Endodermal cell (in vitro differentiated cells): ENCODE results near the gene CAVIN4. TPM values are rescaled to one million over a fixed set of nuclear protein-coding genes. Genes with fewer than 3 reads are reported as not detected.
A peak's percentile ranks its signal among the peaks of the same experiment; 100 is the strongest.

Experiments
- DNase-seq: peaks from one replicate; pipeline ENCODE4 v3.0.0-alpha.2; 2017
- H3K27ac ChIP-seq: 2 replicates; pipeline ENCODE4 v1.5.1; 2013; ENCODE audit warnings: mild to moderate bottlenecking, low read depth, low read length, moderate library complexity
- H3K27me3 ChIP-seq: 2 replicates; pipeline ENCODE4 v1.6.1; 2013; ENCODE audit warnings: mild to moderate bottlenecking, low read length, moderate library complexity; ENCODE audit not compliant: insufficient read depth, control insufficient read depth, poor library complexity, severe bottlenecking
- H3K36me3 ChIP-seq: 2 replicates; pipeline ENCODE4 v1.7.0; 2013; ENCODE audit warnings: mild to moderate bottlenecking, low read length, moderate library complexity; ENCODE audit not compliant: control insufficient read depth, insufficient read depth
- H3K4me1 ChIP-seq: one replicate; pipeline ENCODE4 v1.7.0; 2013; ENCODE audit warnings: low read length; ENCODE audit not compliant: control insufficient read depth, insufficient read depth
- H3K4me3 ChIP-seq: 2 replicates; pipeline ENCODE4 v1.5.1; 2013; ENCODE audit warnings: mild to moderate bottlenecking, low read length, moderate library complexity
- H3K9ac ChIP-seq: 2 replicates; pipeline ENCODE4 v1.6.1; 2013; ENCODE audit warnings: mild to moderate bottlenecking, low read length, moderate library complexity; ENCODE audit not compliant: poor library complexity, severe bottlenecking; ENCODE audit errors: extremely low read depth
- H3K9me3 ChIP-seq: 2 replicates; pipeline ENCODE4 v1.6.1; 2013; ENCODE audit warnings: mild to moderate bottlenecking, low read length, moderate library complexity; ENCODE audit not compliant: control insufficient read depth
- H3K27ac Mint-ChIP-seq: 2 replicates; pipeline ENCODE4 v1.8.0; 2020; ENCODE audit warnings: mixed read lengths
- H3K27me3 Mint-ChIP-seq: 2 replicates; pipeline ENCODE4 v1.8.0; 2021; ENCODE audit warnings: mild to moderate bottlenecking, mixed read lengths; ENCODE audit not compliant: insufficient read depth
- H3K36me3 Mint-ChIP-seq: 2 replicates; pipeline ENCODE4 v1.8.0; 2020; ENCODE audit warnings: low read depth, mixed read lengths
- H3K4me1 Mint-ChIP-seq: 2 replicates; pipeline ENCODE4 v1.8.0; 2020; ENCODE audit warnings: mixed read lengths
- H3K4me3 Mint-ChIP-seq: 2 replicates; pipeline ENCODE4 v1.8.0; 2020; ENCODE audit warnings: mild to moderate bottlenecking, moderate library complexity, mixed read lengths
- H3K9me3 Mint-ChIP-seq: 2 replicates; pipeline ENCODE4 v1.8.0; 2020; ENCODE audit warnings: mild to moderate bottlenecking, mixed read lengths
- CTCF ChIP-seq: fragments of 200-600 bp; sonication (generic); conservative IDR thresholded peaks from 2 replicates; pipeline ENCODE4 v1.5.0; 2021; ENCODE audit warnings: antibody characterized with exemption, mild to moderate bottlenecking
- WGBS, 2 experiments: methylation state at CpG; one replicate each; pipeline versions ENCODE4 v1.1.5 to v1.1.7; 2013; ENCODE audit warnings: missing lambda C conversion rate in 2 of 2, mixed read lengths in 1 of 2; ENCODE audit not compliant: insufficient coverage in 1 of 2, insufficient read length in 1 of 2; 5-methylcytosine and 5-hydroxymethylcytosine counted together
- total RNA-seq, 2 donors: library from RNA; stranded (reverse); fragmentation: NEBNext Ultra II Directional in 1 of 2; extraction: Animal tissue kit (Norgen Biotek cat#: 25700) in 1 of 2; gene quantifications; 2 replicates in 1 of 2; 3 replicates in 1 of 2; pipeline ENCODE4 v1.2.1, GENCODE V29; 2021

Gene CAVIN4
- total RNA-seq, 2 donors from 2014 or later = 9.0 to 10.1 TPM

DNA sequence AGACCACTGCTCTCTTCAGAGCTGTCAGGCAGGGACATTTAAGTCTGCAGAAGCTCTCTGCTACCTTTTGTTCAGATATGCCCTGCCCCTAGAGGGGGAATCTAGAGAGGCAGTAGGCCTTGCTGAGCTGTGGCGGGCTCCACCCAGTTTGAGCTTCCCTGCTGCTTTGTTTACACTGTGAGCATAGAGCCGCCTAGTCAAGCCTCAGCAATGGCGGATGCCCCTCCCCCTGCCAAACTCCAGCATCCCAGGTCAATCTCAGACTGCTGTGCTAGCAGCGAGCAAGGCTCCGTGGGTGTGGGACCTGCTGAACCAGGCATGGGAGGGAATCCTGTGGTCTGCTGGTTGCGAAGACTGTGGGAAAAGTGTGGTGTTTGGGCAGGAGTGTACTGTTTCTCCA, 59.9 kb downstream of the CAVIN4 start:
- no peaks in the 10 kb centered on the region for H3K36me3 Mint-ChIP-seq
- H3K4me3 Mint-ChIP-seq = peak overlapping the region; percentile 8
- peaks cover 9% of the 10 kb centered on the region for H3K27me3 Mint-ChIP-seq
- peak; percentile 95 for DNase-seq
- H3K4me1 ChIP-seq = no peaks in the 10 kb centered on the region
- peaks cover 9% of the 10 kb centered on the region for H3K9me3 Mint-ChIP-seq
- no peaks in the 10 kb centered on the region for H3K36me3 ChIP-seq
- no peaks in the 10 kb centered on the region for H3K27me3 ChIP-seq
- H3K27ac Mint-ChIP-seq = no peak overlapping the region
- H3K4me3 ChIP-seq = no peak overlapping the region
- peaks cover 21% of the 10 kb centered on the region for H3K4me1 Mint-ChIP-seq
- TF ChIP-seq CTCF = peak; percentile 64
- no peaks in the 10 kb centered on the region for H3K9me3 ChIP-seq
- no peak overlapping the region for H3K27ac ChIP-seq
- 42 to 50% methylated on average over 5 to 6 of the region's 6 CpGs for WGBS, 2 experiments
- no peak overlapping the region for H3K9ac ChIP-seq

Other genes starting within 250 kb of the CAVIN4 start
- gene TEX10, start 225.1 kb upstream of the CAVIN4 start, total RNA-seq = 10 to 100 TPM; 44.7 to 49.4 TPM
- 10 to 100 TPM; 29.8 to 32.2 TPM for gene MSANTD3, start 150.9 kb upstream of the CAVIN4 start, total RNA-seq
- gene TMEFF1, start 104.9 kb upstream of the CAVIN4 start, total RNA-seq = 100 to 1,000 TPM in 1 of 2 donors, 10 to 100 TPM in 1; 67.5 to 111 TPM